ENCODE results near the gene KIAA0825. TPM values are rescaled to one million over a fixed set of nuclear protein-coding genes. Genes with fewer than 3 reads are reported as not detected.

Gene KIAA0825, protein sequence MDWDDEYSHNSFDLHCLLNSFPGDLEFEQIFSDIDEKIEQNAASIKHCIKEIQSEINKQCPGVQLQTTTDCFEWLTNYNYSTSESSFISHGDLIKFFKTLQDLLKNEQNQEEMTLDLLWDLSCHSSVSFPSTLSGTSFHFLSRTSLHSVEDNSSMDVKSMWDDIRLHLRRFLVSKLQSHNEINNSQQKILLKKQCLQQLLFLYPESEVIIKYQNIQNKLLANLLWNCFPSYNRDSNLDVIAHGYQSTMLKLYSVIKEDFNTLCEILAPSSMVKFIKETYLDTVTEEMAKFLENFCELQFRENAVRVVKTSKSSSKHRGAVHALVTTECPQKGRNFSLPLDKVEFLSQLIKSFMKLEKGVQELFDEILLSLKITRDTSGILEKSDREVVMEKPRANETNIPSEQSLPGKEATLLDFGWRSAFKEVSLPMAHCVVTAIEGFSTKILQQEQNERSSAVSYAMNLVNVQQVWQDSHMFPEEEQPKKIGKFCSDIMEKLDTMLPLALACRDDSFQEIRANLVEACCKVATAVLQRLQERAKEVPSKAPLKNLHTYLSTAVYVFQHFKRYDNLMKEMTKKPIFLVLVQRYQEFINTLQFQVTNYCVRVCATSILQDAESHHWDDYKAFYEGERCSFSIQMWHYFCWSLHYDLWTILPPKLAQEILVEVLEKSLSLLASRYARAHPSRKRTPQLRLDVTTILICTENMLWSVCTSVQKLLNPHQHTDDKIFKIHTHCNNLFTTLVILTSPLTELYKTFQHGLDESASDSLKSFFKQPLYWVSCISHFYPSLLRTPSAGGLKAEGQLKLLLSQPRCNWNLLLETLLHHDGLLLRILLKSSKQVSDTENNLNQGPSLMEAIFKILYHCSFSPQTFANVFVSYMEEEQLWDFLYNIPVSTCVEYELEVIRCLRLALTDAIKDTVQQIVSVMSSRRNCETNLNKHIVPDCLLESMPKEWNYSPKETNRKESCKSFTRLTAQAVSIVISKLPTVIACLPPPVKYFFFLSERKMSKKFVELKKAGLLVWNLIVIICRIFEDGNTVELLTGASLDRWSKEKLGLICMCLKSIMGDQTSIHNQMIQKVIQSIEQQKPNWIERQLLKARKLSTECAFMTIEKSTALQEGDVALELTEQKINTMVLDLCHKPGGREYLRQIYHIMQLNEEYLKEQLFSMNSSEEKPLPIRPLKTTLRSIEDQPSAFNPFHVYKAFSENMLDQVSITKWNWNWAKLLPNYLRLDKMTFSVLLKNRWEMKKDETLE (N-terminal part only)
- total RNA-seq, result 3.3 and 10.8 TPM in 2 replicates

DNA sequence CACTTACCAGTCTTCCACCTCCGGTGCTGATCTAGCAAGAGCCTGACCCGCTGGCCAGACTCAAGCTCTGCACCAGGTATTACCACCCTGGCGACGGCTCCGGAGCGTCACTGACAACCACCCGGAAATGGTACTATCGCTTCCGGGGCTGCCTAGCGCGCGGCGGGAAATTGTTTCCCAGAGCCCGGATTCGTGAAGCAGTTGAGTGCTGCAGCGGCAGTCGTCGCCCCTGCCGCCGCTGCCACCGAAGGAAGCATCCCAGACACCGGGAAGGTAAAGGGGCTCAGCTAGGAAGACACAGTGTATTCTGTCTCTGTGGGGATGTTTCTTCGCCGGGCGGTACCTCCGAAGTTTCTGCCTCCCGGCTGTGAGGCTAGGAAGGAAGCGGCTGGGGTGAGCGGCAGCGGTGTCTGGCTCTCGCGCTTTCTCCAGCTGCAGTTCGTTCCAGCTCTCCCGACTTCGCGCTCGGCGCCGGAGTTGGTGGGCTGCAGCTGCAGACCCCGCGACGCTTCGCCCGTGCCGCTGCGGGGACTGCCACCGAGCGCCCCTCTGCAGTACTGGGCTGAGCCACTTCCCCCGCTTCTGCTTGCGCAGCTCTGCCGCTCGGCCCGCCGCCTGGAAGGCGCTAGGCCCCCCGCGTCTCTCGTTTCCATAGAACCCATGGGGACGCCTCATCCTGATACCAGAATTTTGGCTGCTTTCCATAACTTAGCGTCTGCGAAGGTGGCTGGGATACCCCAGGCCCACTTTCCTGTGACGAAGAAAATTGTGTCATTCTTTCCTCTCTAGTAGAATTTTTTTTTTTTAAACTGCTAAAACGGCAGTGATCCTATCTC lies at the start of gene KIAA0825, which contains the start of gene SLF1:
KIAA0825 (minus strand) TSS at position 112 of the 836 bp plus-strand sequence. CDS start 81,478 bp downstream, outside the sequence.
SLF1 (plus strand) TSS at position 177 of the 836 bp plus-strand sequence. CDS start 10,142 bp downstream, outside the sequence.
- peak; percentile 83 for DNase-seq (ENCODE audit: low read depth)

- no peak for DNase-seq (ENCODE audit: low read depth)
These were observed 49.5 kb upstream of the KIAA0825 start for GRCh38 chr5:94667937-94668336.

DNA sequence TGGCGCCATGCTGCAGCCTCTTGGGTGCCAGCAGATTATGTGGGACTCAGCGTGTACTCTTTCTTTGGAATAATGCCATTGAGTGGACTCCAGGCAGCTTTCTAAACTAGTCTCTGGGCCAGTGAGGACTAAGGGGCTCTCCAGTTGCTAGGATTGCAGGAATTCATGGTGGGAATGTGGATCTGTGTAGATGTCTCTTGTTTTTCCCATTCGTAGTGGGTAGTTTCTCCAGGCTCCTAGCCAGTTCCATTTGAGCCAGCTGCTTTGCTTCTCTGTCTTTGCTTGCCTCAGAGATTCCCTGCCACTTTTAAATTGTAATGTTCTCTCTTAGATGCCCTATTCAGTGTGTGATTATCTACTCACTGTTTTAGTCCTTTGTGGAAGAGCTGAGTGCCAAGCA lies 42.7 kb upstream of the KIAA0825 start:
- DNase-seq (ENCODE audit: low read depth), result no peak

GRCh38 chr5:94660506-94660905 lies 42.1 kb upstream of the KIAA0825 start:
- DNase-seq (ENCODE audit: low read depth), result no peak

DNA sequence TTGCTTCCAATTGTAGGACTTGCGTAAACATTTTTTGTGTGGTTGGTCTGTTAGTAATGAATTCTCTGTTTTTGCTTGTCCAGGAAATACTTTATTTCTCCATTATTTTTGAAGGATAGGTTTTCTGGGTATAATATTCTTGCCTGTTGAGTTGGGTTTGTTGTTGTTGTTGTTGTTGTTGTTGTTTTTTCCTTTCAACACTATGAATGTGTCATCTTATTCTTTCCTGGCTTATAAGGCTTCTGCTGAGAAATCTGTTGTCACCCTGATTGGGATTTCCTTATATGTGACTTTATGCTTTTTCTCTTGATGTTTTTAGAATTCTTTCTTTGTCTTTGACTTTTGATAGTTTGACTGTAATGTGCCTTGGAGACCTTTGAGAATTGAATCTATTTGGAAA lies 39.9 kb upstream of the KIAA0825 start:
- DNase-seq (ENCODE audit: low read depth), result no peak

DNA sequence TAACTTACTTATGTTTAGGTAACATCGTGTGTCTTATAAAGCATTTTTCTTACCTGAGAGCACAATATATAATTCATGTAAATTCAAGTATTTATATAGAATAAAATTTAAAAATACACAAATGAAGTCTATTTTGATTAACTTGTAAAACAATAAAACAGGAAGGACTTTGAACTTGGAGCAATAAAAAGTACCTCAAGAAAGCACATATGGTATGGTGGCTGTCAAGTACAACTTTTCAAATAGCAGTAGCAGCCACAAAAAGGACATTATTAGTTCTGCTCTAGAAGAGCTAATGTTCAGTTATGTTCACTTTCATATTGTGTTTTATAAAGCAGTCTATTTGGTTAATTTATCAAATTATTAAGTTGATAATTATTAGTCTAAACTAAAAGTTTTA lies 31.5 kb upstream of the KIAA0825 start:
- DNase-seq (ENCODE audit: low read depth), result no peak

- no peak for DNase-seq (ENCODE audit: low read depth)
These were observed 28.4 kb upstream of the KIAA0825 start for GRCh38 chr5:94646758-94647157.

GRCh38 chr5:94645053-94645452 lies 26.6 kb upstream of the KIAA0825 start:
- no peak for DNase-seq (ENCODE audit: low read depth)

DNA sequence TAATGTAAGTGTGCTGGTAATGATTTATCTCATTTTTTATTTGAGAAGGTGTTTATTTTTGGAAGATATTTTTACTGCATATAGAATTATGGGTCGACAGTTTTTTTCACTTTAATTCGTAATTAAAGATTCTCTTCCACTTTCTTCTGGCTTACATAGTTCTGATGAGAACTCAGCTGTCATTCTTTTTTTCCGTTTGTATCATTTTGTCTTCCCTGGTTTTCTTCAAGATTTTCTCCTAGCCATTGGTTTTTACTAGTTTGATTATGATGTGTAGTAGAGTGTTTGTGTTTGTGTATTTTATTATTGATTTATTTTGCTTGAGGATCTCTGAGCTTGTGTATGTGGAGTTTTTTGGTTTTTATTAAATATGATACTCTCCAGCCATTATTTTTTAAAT lies 21.8 kb upstream of the KIAA0825 start:
- DNase-seq (ENCODE audit: low read depth), result no peak

DNA sequence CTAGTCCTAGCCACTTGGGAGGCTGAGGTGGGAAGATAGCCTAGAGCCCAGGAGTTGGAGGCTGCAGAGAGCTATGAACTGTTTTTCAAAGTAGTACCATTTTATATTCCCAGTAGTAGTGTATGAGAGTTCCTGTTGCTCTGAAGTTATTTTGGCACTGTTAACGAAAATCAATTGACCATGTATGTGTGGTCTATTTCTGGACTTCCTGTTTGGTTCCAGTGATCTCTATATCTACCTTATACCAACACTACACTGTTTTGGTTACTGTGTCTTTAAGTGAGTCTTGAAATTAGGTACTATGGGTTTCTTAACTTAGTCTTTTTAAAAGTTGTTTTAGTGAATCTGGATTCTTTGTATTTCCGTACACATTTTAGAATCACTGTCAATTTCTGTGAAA lies 13.6 kb upstream of the KIAA0825 start:
- no peak for DNase-seq (ENCODE audit: low read depth)

GRCh38 chr5:94627191-94627590 lies 8.8 kb upstream of the KIAA0825 start:
- DNase-seq (ENCODE audit: low read depth), result no peak

- DNase-seq (ENCODE audit: low read depth), result no peak
These were observed 5.5 kb upstream of the KIAA0825 start for GRCh38 chr5:94623877-94624276.

DNA sequence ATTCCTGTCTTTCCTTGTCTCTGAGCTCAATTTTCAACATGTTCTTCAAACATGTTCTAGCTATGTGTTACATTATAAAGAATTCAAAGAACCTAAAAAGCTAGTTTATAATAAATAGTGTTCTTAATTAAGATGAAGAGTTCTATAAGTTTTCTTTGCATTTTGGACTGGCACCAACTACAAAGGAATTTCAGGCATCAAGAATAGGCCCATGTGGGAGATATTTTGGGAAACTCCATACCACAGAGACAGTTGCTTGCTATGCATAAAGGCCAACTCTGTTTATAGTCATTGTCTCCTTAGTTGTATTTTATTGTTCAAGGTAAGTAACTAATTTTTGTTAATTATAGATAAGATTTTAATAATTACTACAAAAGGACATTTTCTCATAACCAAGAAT lies 4.6 kb upstream of the KIAA0825 start:
- no peak for DNase-seq (ENCODE audit: low read depth)

- no peak for DNase-seq (ENCODE audit: low read depth)
These were observed 3.4 kb upstream of the KIAA0825 start for GRCh38 chr5:94621763-94622162.

DNA sequence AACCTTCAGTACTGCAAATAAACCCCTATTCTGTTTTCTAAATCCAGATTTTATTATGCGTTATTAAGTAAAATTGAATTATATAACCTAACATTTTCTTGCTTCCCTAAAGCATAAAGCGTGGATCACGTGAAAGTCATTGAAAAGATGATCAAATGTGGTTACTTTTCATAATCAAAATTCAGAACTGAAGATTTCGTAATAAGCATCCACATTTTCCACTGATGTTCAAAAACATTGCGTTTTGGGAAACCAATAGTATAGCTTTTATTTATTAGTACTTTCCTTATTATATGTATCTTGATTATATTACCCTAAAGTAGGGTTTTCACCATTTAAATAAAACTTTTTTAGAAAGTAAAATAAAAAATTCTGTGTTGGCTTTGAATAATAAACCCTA lies 1.9 kb upstream of the KIAA0825 start:
- DNase-seq (ENCODE audit: low read depth), result no peak

GRCh38 chr5:94618029-94618492 lies 343 bp downstream of the KIAA0825 start:
- peak; percentile 57 for DNase-seq (ENCODE audit: low read depth)

DNA sequence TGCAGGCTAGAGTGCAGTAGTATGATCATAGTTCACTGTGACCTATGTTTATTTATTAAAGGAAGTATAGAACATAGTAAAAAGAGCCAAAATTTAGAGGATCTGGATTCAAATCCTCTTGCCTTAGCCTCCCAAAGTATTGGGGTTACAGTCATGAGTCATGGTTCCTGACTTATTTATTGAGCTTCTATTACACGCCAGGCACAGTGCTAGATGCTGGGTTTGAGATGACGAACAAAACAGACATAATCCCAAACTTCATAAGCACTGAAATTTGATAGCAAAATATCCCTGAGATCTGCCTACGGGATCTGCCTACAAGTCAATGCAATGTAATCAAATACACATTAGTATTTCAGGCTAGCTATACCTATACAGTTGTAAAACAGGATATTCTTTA lies 2.5 kb downstream of the KIAA0825 start:
- DNase-seq (ENCODE audit: low read depth), result no peak

- no peak for DNase-seq (ENCODE audit: low read depth)
These were observed 4.1 kb downstream of the KIAA0825 start for GRCh38 chr5:94614156-94614805.

GRCh38 chr5:94613583-94613982 lies 4.8 kb downstream of the KIAA0825 start:
- DNase-seq (ENCODE audit: low read depth), result peak; percentile 16

GRCh38 chr5:94595281-94595840 lies 23.0 kb downstream of the KIAA0825 start:
- no peak for DNase-seq (ENCODE audit: low read depth)

All from renal cortical epithelial cell (primary cell).